Measurements from ENCODE around the gene KCTD6. TPM values are rescaled to one million over a fixed set of nuclear protein-coding genes. Genes with fewer than 3 reads are reported as not detected.

KCTD6 gene
- total and polyA plus RNA-seq, 2 of the 4 experiments (the other 2 are of a cell fraction) = 7.0 to 9.2 TPM

DNA sequence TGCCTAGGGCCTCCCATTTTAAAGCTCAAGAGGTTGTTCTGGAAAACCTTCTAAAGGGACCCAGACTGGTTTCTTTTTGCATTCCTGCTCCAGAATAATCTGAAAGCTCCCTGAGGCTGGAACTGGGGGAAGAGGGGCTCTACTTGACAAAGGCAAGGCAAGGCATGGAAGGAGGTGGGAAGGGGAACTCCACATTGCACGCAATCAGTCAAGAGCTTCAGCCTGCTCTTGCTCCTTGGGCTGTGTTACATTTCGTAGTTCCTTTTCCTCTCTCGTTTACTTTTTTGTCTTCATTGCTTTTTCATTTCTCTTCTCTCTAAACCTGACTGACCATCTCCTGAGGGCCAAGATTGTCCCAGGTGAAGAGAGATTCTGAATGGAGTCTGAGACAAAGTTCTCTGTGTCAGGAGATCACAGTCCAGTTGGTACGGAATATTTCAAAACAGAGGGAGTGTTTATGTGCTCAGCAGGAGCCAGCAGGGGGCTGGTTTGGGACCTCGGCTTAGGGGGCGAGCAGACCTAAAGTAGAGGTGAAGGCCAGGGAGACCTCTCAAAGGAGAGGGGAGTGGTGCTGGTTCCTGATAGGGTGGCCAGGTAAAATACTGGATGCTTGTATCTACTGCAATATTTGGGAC lies 6.0 kb upstream of the KCTD6 start:
- H3K23ac ChIP-seq (ENCODE audit: low read depth, low read length) = no peak overlapping the region
- dilution Hi-C loops (cut with HindIII; ENCODE audit: low sequenced_read_pairs, unreplicated experiment) (no loop called here), in situ Hi-C loops (cut with MboI; ENCODE audit: low sequenced_read_pairs) (no loop called here), intact Hi-C loops (cut with micrococcal nuclease) (no loop called here)
- BruUV-seq (replicated peaks) = no TSS peak
- H2BK5ac ChIP-seq (ENCODE audit: low read depth, low read length, poor library complexity, severe bottlenecking) = no peak overlapping the region
- H3K4me3 ChIP-seq (ENCODE audit: insufficient read depth, low read depth, low read length) = no peak overlapping the region
- no peaks in the 10 kb centered on the region for H4K20me1 ChIP-seq (ENCODE audit: insufficient read depth, low read length)
- no peak overlapping the region for H3K4me2 ChIP-seq (ENCODE audit: low read depth, low read length)
- H3K14ac ChIP-seq (replicated peaks; ENCODE audit: low read depth, low read length) = no peak overlapping the region
- ChIA-PET POLR2A (ENCODE audit: unreplicated experiment) (no interaction called here), CTCF (no interaction called here)
- H2BK15ac ChIP-seq (ENCODE audit: low read depth, low read length) = no peak overlapping the region
- no peak overlapping the region for H3K18ac ChIP-seq (ENCODE audit: low read depth, low read length)
- peaks cover 15% of the 10 kb centered on the region for H3K9me1 ChIP-seq (ENCODE audit: insufficient read depth, low read length)
- no peak for ATAC-seq (ENCODE audit: low read depth)
- no peak overlapping the region for H2BK120ac ChIP-seq (ENCODE audit: low read depth, low read length)
- H2BK20ac ChIP-seq (ENCODE audit: low read depth, low read length) = no peak overlapping the region; the same call in 1 of the 2 replicates
- no peak overlapping the region for H2AK5ac ChIP-seq (ENCODE audit: low read depth, low read length)
- H3K9ac ChIP-seq (ENCODE audit: low read depth, low read length) = no peak overlapping the region
- no peak overlapping the region for H3K4ac ChIP-seq (ENCODE audit: low read depth, low read length)
- no peak overlapping the region for H3K27ac ChIP-seq (ENCODE audit: insufficient read depth, low read length)
- no peak for TF ChIP-seq SMC3 (IDR thresholded peaks at IDR 0.05; ENCODE audit: low read depth, low read length)
- H2AK9ac ChIP-seq (replicated peaks; ENCODE audit: low read depth, low read length, poor library complexity) = no peak overlapping the region
- H2AFZ ChIP-seq (replicated peaks; ENCODE audit: low read length, poor library complexity) = no peak overlapping the region
- DNase-seq = no peak
- 94% methylated on average over 3 of the region's 6 CpGs; no CpG with 5 or more reads in 1 of the 2 experiments for WGBS, 2 experiments (ENCODE audit: extremely low coverage in 2 of 2, insufficient read length in 1 of 2)
- H4K5ac ChIP-seq (ENCODE audit: low read depth, low read length) = no peak overlapping the region
- no peaks in the 10 kb centered on the region for H3K79me1 ChIP-seq (ENCODE audit: low read depth in 1 of 2, low read length in 2 of 2)
- H3K9me3 ChIP-seq (ENCODE audit: control insufficient read depth, insufficient read depth, low read length) = no peaks in the 10 kb centered on the region
- H3K56ac ChIP-seq (ENCODE audit: extremely low read depth, insufficient read depth, low read length) = no peak overlapping the region
- H3K4me1 ChIP-seq (ENCODE audit: control insufficient read depth, insufficient read depth, low read length) = peaks cover 8% of the 10 kb centered on the region
- H3K36me3 ChIP-seq (ENCODE audit: control insufficient read depth, insufficient read depth, low read length) = no peaks in the 10 kb centered on the region
- H4K8ac ChIP-seq (ENCODE audit: low read depth in 2 of 2, low read length in 2 of 2) = no peak overlapping the region
- no peak overlapping the region for H4K91ac ChIP-seq (ENCODE audit: insufficient read depth, low read depth, low read length)
- no peaks in the 10 kb centered on the region for H3K27me3 ChIP-seq (ENCODE audit: control insufficient read depth, insufficient read depth, low read length)

Data from IMR-90 (cell line).